GM18861 (cell line): ENCODE results near the gene MXD4.
"Not testable (repeated sequence)": the region's sequence is repeated elsewhere in the genome, so short reads cannot be mapped to it uniquely, and the experiment has no call there.

Experiments used
- ATAC-seq: cut with Tn5 transposase; IDR thresholded peaks from one replicate; pipeline ENCODE4 v1.9.1; 2021; ENCODE audit not compliant: unreplicated experiment

The MXD4 gene

GRCh38 chr4:2275546-2276251, 13.8 kb upstream of the MXD4 start:
- ATAC-seq, result no peak

GRCh38 chr4:2275044-2275397, 13.1 kb upstream of the MXD4 start:
- not testable (repeated sequence) for ATAC-seq

- ATAC-seq, result no peak
Observed at GRCh38 chr4:2274320-2275043, 12.6 kb upstream of the MXD4 start.

- ATAC-seq, result no peak
Observed at GRCh38 chr4:2273657-2274319, 11.9 kb upstream of the MXD4 start.

GRCh38 chr4:2273221-2273620, 11.3 kb upstream of the MXD4 start:
- ATAC-seq, result no peak

- no peak for ATAC-seq
Observed at GRCh38 chr4:2272828-2273120, 10.9 kb upstream of the MXD4 start.

- ATAC-seq, result no peak
Observed at GRCh38 chr4:2272026-2272827, 10.3 kb upstream of the MXD4 start.

- ATAC-seq, result no peak
Observed at GRCh38 chr4:2271279-2272025, 9.5 kb upstream of the MXD4 start.

GRCh38 chr4:2270341-2271165, 8.6 kb upstream of the MXD4 start:
- no peak for ATAC-seq

- ATAC-seq, result no peak
Observed at GRCh38 chr4:2269618-2270163, 7.8 kb upstream of the MXD4 start.

GRCh38 chr4:2269206-2269531, 7.3 kb upstream of the MXD4 start:
- no peak for ATAC-seq

- no peak for ATAC-seq
Observed at GRCh38 chr4:2268357-2269205, 6.7 kb upstream of the MXD4 start.

- ATAC-seq, result no peak
Observed at GRCh38 chr4:2267841-2268240, 5.9 kb upstream of the MXD4 start.

- ATAC-seq, result no peak
Observed at GRCh38 chr4:2267320-2267811, 5.5 kb upstream of the MXD4 start.

GRCh38 chr4:2266821-2267220, 4.9 kb upstream of the MXD4 start:
- ATAC-seq, result no peak

GRCh38 chr4:2266181-2266580, 4.3 kb upstream of the MXD4 start:
- ATAC-seq, result no peak

GRCh38 chr4:2265113-2266110, 3.5 kb upstream of the MXD4 start:
- ATAC-seq, result no peak
